ENCODE results near the gene COP1.
A peak's percentile ranks its signal among the peaks of the same experiment; 100 is the strongest.

The COP1 gene

GRCh38 chr1:176159993-176160392 lies 47.1 kb downstream of the COP1 start:
- no peak overlapping the region for H3K27ac Mint-ChIP-seq
- H3K36me3 Mint-ChIP-seq (ENCODE audit: low read depth), result peaks cover 93% of the 10 kb centered on the region
- no peaks in the 10 kb centered on the region for H3K4me1 Mint-ChIP-seq
- no peak overlapping the region for H3K4me3 Mint-ChIP-seq
- H3K27me3 Mint-ChIP-seq (ENCODE audit: low read depth), result no peaks in the 10 kb centered on the region
- TF ChIP-seq CTCF (IDR thresholded peaks at IDR 0.05; ENCODE audit: unreplicated experiment in 3 of 3), result no peak
- H3K9me3 Mint-ChIP-seq, result peaks cover 34% of the 10 kb centered on the region

GRCh38 chr1:176157995-176158394 lies 49.1 kb downstream of the COP1 start:
- no peak for TF ChIP-seq CTCF (IDR thresholded peaks at IDR 0.05; ENCODE audit: unreplicated experiment in 3 of 3)
- H3K27ac Mint-ChIP-seq, result no peak overlapping the region
- no peak overlapping the region for H3K4me3 Mint-ChIP-seq
- H3K4me1 Mint-ChIP-seq, result no peaks in the 10 kb centered on the region
- peaks cover 37% of the 10 kb centered on the region for H3K9me3 Mint-ChIP-seq
- peaks cover 89% of the 10 kb centered on the region for H3K36me3 Mint-ChIP-seq (ENCODE audit: low read depth)
- no peaks in the 10 kb centered on the region for H3K27me3 Mint-ChIP-seq (ENCODE audit: low read depth)

- Mint-ChIP-seq H3K9me3 (peaks cover 8% of the 10 kb centered on the region), H3K27ac (peak overlapping the region in 1 of 3 experiments; percentile 69), H3K27me3 (ENCODE audit: low read depth) (no peaks in the 10 kb centered on the region), H3K4me1 (no peaks in the 10 kb centered on the region), H3K4me3 (no peak overlapping the region), H3K36me3 (ENCODE audit: low read depth) (peaks cover 61% of the 10 kb centered on the region)
- TF ChIP-seq CTCF (IDR thresholded peaks at IDR 0.05; ENCODE audit: unreplicated experiment in 3 of 3), result no peak
Measured at GRCh38 chr1:176149939-176150807, 56.9 kb downstream of the COP1 start.

- H3K27me3 Mint-ChIP-seq (ENCODE audit: low read depth), result no peaks in the 10 kb centered on the region
- TF ChIP-seq CTCF (IDR thresholded peaks at IDR 0.05; ENCODE audit: unreplicated experiment in 3 of 3), result no peak
Measured at GRCh38 chr1:176144526-176144925, 62.6 kb downstream of the COP1 start.

GRCh38 chr1:176142973-176143372 lies 64.1 kb downstream of the COP1 start:
- no peaks in the 10 kb centered on the region for H3K4me1 Mint-ChIP-seq
- no peak overlapping the region for H3K27ac Mint-ChIP-seq
- peaks cover 64% of the 10 kb centered on the region for H3K36me3 Mint-ChIP-seq (ENCODE audit: low read depth)
- H3K4me3 Mint-ChIP-seq, result no peak overlapping the region
- no peak for TF ChIP-seq CTCF (IDR thresholded peaks at IDR 0.05; ENCODE audit: unreplicated experiment in 3 of 3)
- peaks cover 9% of the 10 kb centered on the region for H3K9me3 Mint-ChIP-seq
- H3K27me3 Mint-ChIP-seq (ENCODE audit: low read depth), result no peaks in the 10 kb centered on the region

More at GRCh38 chr1:176144526-176144925, 62.6 kb downstream of the COP1 start:
- H3K27ac Mint-ChIP-seq, result no peak overlapping the region
- H3K4me3 Mint-ChIP-seq, result no peak overlapping the region
- peaks cover 9% of the 10 kb centered on the region for H3K9me3 Mint-ChIP-seq
- peaks cover 64% of the 10 kb centered on the region for H3K36me3 Mint-ChIP-seq (ENCODE audit: low read depth)
- H3K4me1 Mint-ChIP-seq, result no peaks in the 10 kb centered on the region

GRCh38 chr1:176141449-176141848 lies 65.6 kb downstream of the COP1 start:
- no peak overlapping the region for H3K4me3 Mint-ChIP-seq
- peaks cover 52% of the 10 kb centered on the region for H3K36me3 Mint-ChIP-seq (ENCODE audit: low read depth)
- peaks cover 9% of the 10 kb centered on the region for H3K9me3 Mint-ChIP-seq
- H3K27ac Mint-ChIP-seq, result no peak overlapping the region
- no peaks in the 10 kb centered on the region for H3K27me3 Mint-ChIP-seq (ENCODE audit: low read depth)
- no peaks in the 10 kb centered on the region for H3K4me1 Mint-ChIP-seq
- TF ChIP-seq CTCF (IDR thresholded peaks at IDR 0.05; ENCODE audit: unreplicated experiment in 3 of 3), result no peak

All from nephron (organoid).